ENCODE data around the gene USP50. TPM values are rescaled to one million over a fixed set of nuclear protein-coding genes. Genes with fewer than 3 reads are reported as not detected.
A peak's percentile ranks its signal among the peaks of the same experiment; 100 is the strongest.

USP50 gene
- total and polyA plus RNA-seq, 2 donors from 2014 or later: 1.1 TPM; not detected in 1

DNA sequence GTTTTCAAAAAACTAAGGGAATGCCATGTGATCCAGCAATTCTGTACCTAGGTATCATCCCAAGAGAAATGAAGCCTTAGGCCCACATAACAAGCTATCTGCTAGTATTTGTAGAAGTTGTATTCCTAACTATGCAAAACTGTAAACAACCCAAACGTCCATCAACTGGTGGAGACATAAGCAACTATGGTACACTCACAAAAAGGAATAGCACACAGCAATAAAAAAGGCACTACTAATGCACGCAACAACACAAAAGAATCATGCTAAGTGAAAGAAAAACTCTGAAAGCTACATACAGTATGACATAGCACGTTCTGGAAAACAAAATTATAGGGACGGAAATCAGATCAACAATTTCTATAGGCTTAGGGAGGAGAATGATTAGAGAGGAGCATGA, 15.3 kb downstream of the USP50 start:
- no peaks in the 10 kb centered on the region for H3K9me3 ChIP-seq (ENCODE audit: control insufficient read depth in 2 of 3, insufficient read depth in 1 of 3, low read length in 3 of 3)
- no peak overlapping the region for H3K9ac ChIP-seq (ENCODE audit: low read length in 3 of 3)
- H3K4me1 ChIP-seq (ENCODE audit: control insufficient read depth in 2 of 3, insufficient read depth in 2 of 3, low read depth in 1 of 3, low read length in 3 of 3): no peaks in the 10 kb centered on the region
- H3K27ac ChIP-seq (ENCODE audit: low read depth in 2 of 2, low read length in 2 of 2): no peak overlapping the region
- no peaks in the 10 kb centered on the region for H3K36me3 ChIP-seq (ENCODE audit: control insufficient read depth in 2 of 3, insufficient read depth in 3 of 3, low read length in 3 of 3)
- DNase-seq: no peak
- TF ChIP-seq, protein P1, sequence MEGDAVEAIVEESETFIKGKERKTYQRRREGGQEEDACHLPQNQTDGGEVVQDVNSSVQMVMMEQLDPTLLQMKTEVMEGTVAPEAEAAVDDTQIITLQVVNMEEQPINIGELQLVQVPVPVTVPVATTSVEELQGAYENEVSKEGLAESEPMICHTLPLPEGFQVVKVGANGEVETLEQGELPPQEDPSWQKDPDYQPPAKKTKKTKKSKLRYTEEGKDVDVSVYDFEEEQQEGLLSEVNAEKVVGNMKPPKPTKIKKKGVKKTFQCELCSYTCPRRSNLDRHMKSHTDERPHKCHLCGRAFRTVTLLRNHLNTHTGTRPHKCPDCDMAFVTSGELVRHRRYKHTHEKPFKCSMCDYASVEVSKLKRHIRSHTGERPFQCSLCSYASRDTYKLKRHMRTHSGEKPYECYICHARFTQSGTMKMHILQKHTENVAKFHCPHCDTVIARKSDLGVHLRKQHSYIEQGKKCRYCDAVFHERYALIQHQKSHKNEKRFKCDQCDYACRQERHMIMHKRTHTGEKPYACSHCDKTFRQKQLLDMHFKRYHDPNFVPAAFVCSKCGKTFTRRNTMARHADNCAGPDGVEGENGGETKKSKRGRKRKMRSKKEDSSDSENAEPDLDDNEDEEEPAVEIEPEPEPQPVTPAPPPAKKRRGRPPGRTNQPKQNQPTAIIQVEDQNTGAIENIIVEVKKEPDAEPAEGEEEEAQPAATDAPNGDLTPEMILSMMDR (IDR thresholded peaks at IDR 0.05; ENCODE audit: borderline replicate concordance, extremely low read depth, insufficient read depth): no peak
- no peak for FAIRE-seq
- no peak overlapping the region for H3K4me3 ChIP-seq (ENCODE audit: low read length in 3 of 3)
- intact Hi-C loops (cut with DNase I): no loop called here
- H3K27me3 ChIP-seq (ENCODE audit: control insufficient read depth, insufficient read depth, low read length): no peaks in the 10 kb centered on the region

GRCh38 chr15:50523851-50524251, 22.6 kb downstream of the USP50 start:
- H3K36me3 ChIP-seq (ENCODE audit: control insufficient read depth in 2 of 3, insufficient read depth in 3 of 3, low read length in 3 of 3): no peaks in the 10 kb centered on the region
- H3K4me3 ChIP-seq (ENCODE audit: low read length in 3 of 3): no peak overlapping the region
- no peak overlapping the region for H3K9ac ChIP-seq (ENCODE audit: low read length in 3 of 3)
- DNase-seq (no peak), FAIRE-seq (no peak)
- H3K27me3 ChIP-seq (ENCODE audit: control insufficient read depth, insufficient read depth, low read length): no peaks in the 10 kb centered on the region
- intact Hi-C loops (cut with DNase I): no loop called here
- no peak overlapping the region for H3K27ac ChIP-seq (ENCODE audit: low read depth in 2 of 2, low read length in 2 of 2)
- no peaks in the 10 kb centered on the region for H3K9me3 ChIP-seq (ENCODE audit: control insufficient read depth in 2 of 3, insufficient read depth in 1 of 3, low read length in 3 of 3)
- H3K4me1 ChIP-seq (ENCODE audit: control insufficient read depth in 2 of 3, insufficient read depth in 2 of 3, low read depth in 1 of 3, low read length in 3 of 3): no peaks in the 10 kb centered on the region
- TF ChIP-seq, protein P1 (IDR thresholded peaks at IDR 0.05; ENCODE audit: borderline replicate concordance, extremely low read depth, insufficient read depth): no peak

DNA sequence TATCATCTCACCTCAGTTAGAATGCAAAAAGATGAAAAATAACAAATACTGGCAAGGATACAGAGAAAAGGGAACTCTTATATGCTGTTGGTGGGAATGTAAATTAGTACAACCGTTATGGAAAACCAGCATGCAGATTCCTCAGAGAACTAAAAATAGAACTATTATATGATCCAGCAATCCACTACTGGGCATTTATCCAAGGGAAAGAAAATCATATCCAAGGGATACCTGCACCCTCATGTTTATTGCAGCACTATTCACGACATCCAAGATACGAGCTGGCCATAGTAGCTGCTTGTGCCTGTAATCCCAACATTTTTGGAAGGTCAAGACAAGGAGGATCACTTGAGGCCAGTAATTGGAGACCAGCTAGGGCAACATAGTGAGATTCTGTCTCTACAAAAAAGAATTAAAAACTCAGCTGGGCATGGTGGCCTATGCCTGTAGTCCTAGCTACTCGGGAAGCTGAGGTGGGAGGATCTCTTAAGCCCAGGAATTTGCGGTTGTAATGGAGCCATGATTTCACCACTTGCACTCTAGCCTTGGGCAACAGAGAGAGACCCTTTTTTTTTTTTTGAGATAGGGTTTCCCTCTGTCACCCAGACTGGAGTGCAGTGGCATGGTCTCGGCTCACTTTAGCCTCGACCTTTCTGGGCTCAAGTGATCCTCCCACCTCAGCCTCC, 26.6 kb downstream of the USP50 start:
- DNase-seq: no peak
- H3K36me3 ChIP-seq (ENCODE audit: control insufficient read depth in 2 of 3, insufficient read depth in 3 of 3, low read length in 3 of 3): no peaks in the 10 kb centered on the region
- H3K4me1 ChIP-seq (ENCODE audit: control insufficient read depth in 2 of 3, insufficient read depth in 2 of 3, low read depth in 1 of 3, low read length in 3 of 3): no peaks in the 10 kb centered on the region
- H3K4me3 ChIP-seq (ENCODE audit: low read length in 3 of 3): no peak overlapping the region
- no peak overlapping the region for H3K27ac ChIP-seq (ENCODE audit: low read depth in 2 of 2, low read length in 2 of 2)
- TF ChIP-seq, protein P1 (IDR thresholded peaks at IDR 0.05; ENCODE audit: borderline replicate concordance, extremely low read depth, insufficient read depth): no peak
- H3K27me3 ChIP-seq (ENCODE audit: control insufficient read depth, insufficient read depth, low read length): no peaks in the 10 kb centered on the region
- intact Hi-C loops (cut with DNase I): no loop called here
- H3K9ac ChIP-seq (ENCODE audit: low read length in 3 of 3): no peak overlapping the region
- FAIRE-seq: no peak
- no peaks in the 10 kb centered on the region for H3K9me3 ChIP-seq (ENCODE audit: control insufficient read depth in 2 of 3, insufficient read depth in 1 of 3, low read length in 3 of 3)

GRCh38 chr15:50513001-50513400, 33.5 kb downstream of the USP50 start:
- intact Hi-C loops (cut with DNase I): no loop called here

More at GRCh38 chr15:50513001-50513400, 33.5 kb downstream of the USP50 start:
- Histone ChIP-seq H3K9me3 (ENCODE audit: control insufficient read depth in 2 of 3, insufficient read depth in 1 of 3, low read length in 3 of 3) (no peaks in the 10 kb centered on the region), H3K36me3 (ENCODE audit: control insufficient read depth in 2 of 3, insufficient read depth in 3 of 3, low read length in 3 of 3) (no peaks in the 10 kb centered on the region), H3K4me3 (ENCODE audit: low read length in 3 of 3) (no peak overlapping the region), H3K9ac (ENCODE audit: low read length in 3 of 3) (no peak overlapping the region), H3K27ac (ENCODE audit: low read depth in 2 of 2, low read length in 2 of 2) (no peak overlapping the region), H3K4me1 (ENCODE audit: control insufficient read depth in 2 of 3, insufficient read depth in 2 of 3, low read depth in 1 of 3, low read length in 3 of 3) (no peaks in the 10 kb centered on the region), H3K27me3 (ENCODE audit: control insufficient read depth, insufficient read depth, low read length) (no peaks in the 10 kb centered on the region)
- FAIRE-seq (peak; percentile 3), DNase-seq (no peak)
- TF ChIP-seq, protein P1 (IDR thresholded peaks at IDR 0.05; ENCODE audit: borderline replicate concordance, extremely low read depth, insufficient read depth): no peak
